HG03460 (cell line): ENCODE results near the gene WDR4.
A peak's percentile ranks its signal among the peaks of the same experiment; 100 is the strongest.
"Not testable (repeated sequence)": the region's sequence is repeated elsewhere in the genome, so short reads cannot be mapped to it uniquely, and the experiment has no call there.

Source experiments
- ATAC-seq: cut with Tn5 transposase; IDR thresholded peaks from one replicate; pipeline ENCODE4 v1.9.1; 2021; ENCODE audit not compliant: unreplicated experiment

Gene WDR4

GRCh38 chr21:42878993-42879787 is at the start of gene WDR4:
Gene WDR4, minus strand, starts transcription at chr21:42879539. Its CDS starts 44 bp downstream, at chr21:42879495.
- peak; percentile 83 for ATAC-seq

GRCh38 chr21:42927474-42928200 is 48.3 kb upstream of the WDR4 start:
- ATAC-seq = not testable (repeated sequence)

- no peak for ATAC-seq
These were observed 46.0 kb upstream of the WDR4 start, which contains the start of gene ERVH48-1 for GRCh38 chr21:42925114-42925926. Gene ERVH48-1, minus strand, starts transcription at chr21:42925630. Its CDS starts 6,624 bp downstream, at chr21:42919006.

GRCh38 chr21:42924433-42924751 is 45.1 kb upstream of the WDR4 start:
- no peak for ATAC-seq

- peak; percentile 75 for ATAC-seq
These were observed 44.5 kb upstream of the WDR4 start for GRCh38 chr21:42923553-42924432.

GRCh38 chr21:42922918-42923317 is 43.6 kb upstream of the WDR4 start:
- no peak for ATAC-seq

- no peak for ATAC-seq
These were observed 42.6 kb upstream of the WDR4 start for GRCh38 chr21:42921927-42922326.

- no peak for ATAC-seq
These were observed 39.0 kb upstream of the WDR4 start for GRCh38 chr21:42918291-42918690.

GRCh38 chr21:42913476-42913875 is 34.1 kb upstream of the WDR4 start:
- ATAC-seq = no peak

- ATAC-seq = not testable (repeated sequence)
These were observed 32.6 kb upstream of the WDR4 start for GRCh38 chr21:42911920-42912319.

GRCh38 chr21:42908484-42908883 is 29.1 kb upstream of the WDR4 start:
- ATAC-seq = not testable (repeated sequence)

- ATAC-seq = no peak
These were observed 26.9 kb upstream of the WDR4 start for GRCh38 chr21:42906233-42906632.

- no peak for ATAC-seq
These were observed 25.9 kb upstream of the WDR4 start for GRCh38 chr21:42905195-42905594.

- ATAC-seq = no peak
These were observed 24.5 kb upstream of the WDR4 start for GRCh38 chr21:42903817-42904216.

GRCh38 chr21:42900446-42900845 is 21.1 kb upstream of the WDR4 start:
- no peak for ATAC-seq

GRCh38 chr21:42892931-42893755 is 13.8 kb upstream of the WDR4 start, which contains the start of gene NDUFV3:
Gene NDUFV3, plus strand, starts transcription at chr21:42893309. Its CDS starts 25 bp downstream, at chr21:42893334.
- peak; percentile 93 for ATAC-seq

- no peak for ATAC-seq
These were observed 13.2 kb upstream of the WDR4 start for GRCh38 chr21:42892582-42892930.

- ATAC-seq = no peak
These were observed 8.0 kb upstream of the WDR4 start for GRCh38 chr21:42887326-42887725.

GRCh38 chr21:42883921-42884320 is 4.6 kb upstream of the WDR4 start:
- ATAC-seq = no peak

GRCh38 chr21:42880352-42880751 is 1.0 kb upstream of the WDR4 start:
- no peak for ATAC-seq
